GM19193 (cell line): Measurements from ENCODE around the gene KCNQ5.

Experiments used
- POLR2A ChIP-seq: IDR thresholded peaks from 4 replicates; pipeline ENCODE4 v1.6.1; 2011; ENCODE audit not compliant: insufficient read depth, insufficient read length; ENCODE audit errors: extremely low read depth

The KCNQ5 gene

GRCh38 chr6:72789145-72789544, 167.3 kb downstream of the KCNQ5 start:
- TF ChIP-seq POLR2A, result no peak

GRCh38 chr6:72792692-72793091, 170.8 kb downstream of the KCNQ5 start:
- TF ChIP-seq POLR2A, result no peak

DNA sequence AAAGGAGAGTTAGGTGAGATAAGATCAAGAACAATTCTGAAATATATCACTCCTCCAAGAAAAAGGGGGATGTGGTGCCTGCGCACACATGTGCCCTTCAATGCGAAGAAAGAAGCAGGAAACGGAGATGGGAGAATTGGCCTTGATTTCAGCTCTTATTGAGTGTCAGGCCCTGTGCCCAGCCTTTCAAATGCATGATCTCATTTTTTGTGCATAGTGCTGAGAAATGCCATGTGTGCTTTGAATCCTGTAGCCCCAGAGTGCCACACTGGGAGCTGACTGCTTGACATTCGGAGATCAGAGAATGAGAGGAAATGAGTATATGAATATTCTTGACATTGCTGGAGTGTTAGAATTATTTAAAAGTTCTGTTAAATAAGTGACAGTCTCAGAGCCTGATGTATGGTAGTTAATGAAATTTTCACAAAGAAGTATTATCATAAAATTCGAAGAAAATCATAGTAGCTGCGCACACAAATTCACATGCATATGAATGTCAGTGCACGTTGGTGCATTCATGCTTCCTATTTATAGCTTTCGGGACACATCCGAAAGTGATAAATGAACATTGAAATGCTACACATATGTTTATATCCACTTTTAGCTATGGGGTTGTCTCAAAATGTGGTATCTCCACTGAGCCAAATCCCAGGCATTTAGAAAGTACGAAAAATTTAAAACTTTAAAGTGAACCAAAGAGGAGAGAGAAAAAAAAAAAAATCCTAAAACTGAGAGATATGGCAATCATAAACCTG, 172.0 kb downstream of the KCNQ5 start:
- TF ChIP-seq POLR2A, result no peak

DNA sequence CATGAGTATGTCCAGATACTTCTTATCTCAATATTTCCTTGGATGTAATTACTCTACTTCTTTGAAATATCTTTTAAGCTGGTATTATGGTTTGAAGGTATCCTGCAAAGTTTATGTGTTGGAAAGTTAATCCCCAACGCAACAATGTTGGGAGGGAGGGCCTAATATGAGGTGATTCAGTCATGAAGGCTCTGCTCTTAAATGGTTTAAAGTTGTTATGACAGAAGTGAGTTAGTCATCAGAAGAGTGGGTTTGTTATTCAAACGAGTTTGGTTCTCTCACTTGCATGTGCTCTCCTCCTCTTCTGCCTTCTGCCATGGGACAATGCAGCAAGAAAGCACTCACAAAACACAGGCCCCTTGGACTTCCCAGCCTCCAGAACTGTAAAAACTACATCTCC, 176.3 kb downstream of the KCNQ5 start:
- no peak for TF ChIP-seq POLR2A

- TF ChIP-seq POLR2A, result no peak
Measured at GRCh38 chr6:72809746-72810379, 188.0 kb downstream of the KCNQ5 start.

- TF ChIP-seq POLR2A, result no peak
Measured at GRCh38 chr6:72810571-72811280, 188.9 kb downstream of the KCNQ5 start.

GRCh38 chr6:72811971-72812421, 190.1 kb downstream of the KCNQ5 start:
- TF ChIP-seq POLR2A, result no peak

- no peak for TF ChIP-seq POLR2A
Measured at GRCh38 chr6:72813807-72814596, 192.1 kb downstream of the KCNQ5 start.

DNA sequence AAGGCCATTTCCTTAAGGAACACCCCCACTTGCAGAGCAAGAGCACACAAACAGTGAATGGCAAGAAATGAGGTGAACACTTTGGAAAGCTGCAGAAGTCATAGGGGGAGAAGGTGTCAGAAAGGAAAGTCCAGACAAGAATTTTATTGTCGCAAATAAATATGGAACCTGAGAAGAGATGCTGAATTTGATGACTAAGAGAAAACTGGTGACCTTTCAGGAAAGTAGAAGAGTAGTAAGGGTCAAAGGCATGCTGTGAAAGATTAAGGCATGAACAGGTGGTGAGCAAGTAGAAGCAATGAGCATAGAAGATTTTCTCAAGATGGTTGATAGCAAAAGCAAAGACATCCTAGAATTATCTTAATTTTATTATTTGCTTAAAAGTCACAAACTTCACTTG, 194.2 kb downstream of the KCNQ5 start:
- TF ChIP-seq POLR2A, result no peak

- TF ChIP-seq POLR2A, result no peak
Measured at GRCh38 chr6:72817208-72817607, 195.3 kb downstream of the KCNQ5 start.

GRCh38 chr6:72819609-72820008, 197.7 kb downstream of the KCNQ5 start:
- TF ChIP-seq POLR2A, result no peak

GRCh38 chr6:72820153-72820552, 198.3 kb downstream of the KCNQ5 start:
- no peak for TF ChIP-seq POLR2A

DNA sequence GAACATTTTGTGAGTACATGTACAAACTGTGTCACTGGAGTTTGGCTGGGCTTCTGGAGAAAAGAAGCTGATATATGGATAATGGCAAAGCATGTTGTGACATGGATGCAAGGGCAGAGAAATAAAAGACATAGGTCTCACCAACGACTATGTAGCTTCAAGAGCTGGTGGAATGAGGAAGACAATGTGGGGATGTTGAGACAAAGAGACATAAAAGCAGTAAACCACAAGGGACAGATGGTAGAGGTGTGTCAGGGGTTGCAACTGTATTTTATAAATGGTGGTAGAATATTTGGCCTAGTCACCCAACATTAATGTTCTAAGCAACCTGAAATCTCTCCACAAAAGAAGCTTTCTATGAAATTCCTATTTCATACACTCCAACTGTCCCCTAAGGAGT, 199.0 kb downstream of the KCNQ5 start:
- TF ChIP-seq POLR2A, result no peak

GRCh38 chr6:72822023-72822422, 200.2 kb downstream of the KCNQ5 start:
- TF ChIP-seq POLR2A, result no peak

DNA sequence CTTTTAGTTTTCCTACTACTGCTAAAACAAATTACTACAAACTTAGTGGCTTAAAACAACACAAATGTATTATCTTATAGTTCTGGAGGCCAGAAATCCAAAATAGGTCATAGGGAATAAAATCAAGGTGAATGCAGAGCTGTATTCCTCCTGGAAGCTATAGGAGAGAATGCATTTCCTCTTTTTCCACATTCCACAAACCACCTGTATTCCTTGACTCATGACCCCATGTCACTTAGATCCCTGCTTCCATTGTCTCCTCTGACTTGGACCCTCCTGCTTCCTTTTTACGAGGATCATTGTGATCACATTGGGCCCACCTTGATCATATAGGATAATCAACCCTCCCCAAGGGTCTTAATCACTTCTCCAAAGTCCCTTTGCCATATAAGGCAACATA, 200.8 kb downstream of the KCNQ5 start:
- no peak for TF ChIP-seq POLR2A

- no peak for TF ChIP-seq POLR2A
Measured at GRCh38 chr6:72824833-72825232, 203.0 kb downstream of the KCNQ5 start.
